ENCODE results near the gene TBC1D8.

- TF ChIP-seq CTCF (IDR thresholded peaks at IDR 0.05; ENCODE audit: low read depth, low read length, poor library complexity, severe bottlenecking) (no peak), EZH2phosphoT487 (IDR thresholded peaks at IDR 0.05; ENCODE audit: borderline replicate concordance, low read length) (no peak)
These were observed 44.6 kb downstream of the TBC1D8 start for GRCh38 chr2:101106453-101107181.

Measured in DOHH2 (cell line).